ENCODE measurements around the gene HOXD13.

HOXD13 gene

DNA sequence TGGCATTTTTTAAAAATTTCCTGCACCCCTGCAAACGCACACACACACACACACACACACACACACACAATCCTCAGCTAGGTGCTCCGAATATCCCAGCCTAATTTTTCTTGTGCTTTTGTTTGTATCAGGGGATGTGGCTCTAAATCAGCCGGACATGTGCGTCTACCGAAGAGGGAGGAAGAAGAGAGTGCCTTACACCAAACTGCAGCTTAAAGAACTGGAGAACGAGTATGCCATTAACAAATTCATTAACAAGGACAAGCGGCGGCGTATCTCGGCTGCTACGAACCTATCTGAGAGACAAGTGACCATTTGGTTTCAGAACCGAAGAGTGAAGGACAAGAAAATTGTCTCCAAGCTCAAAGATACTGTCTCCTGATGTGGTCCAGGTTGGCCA lies 1.8 kb downstream of the HOXD13 start:
- H2AFZ ChIP-seq (ENCODE audit: low read depth, low read length, severe bottlenecking): no peak overlapping the region
- no peak overlapping the region for H3K4me3 ChIP-seq (ENCODE audit: insufficient read depth, low read length, poor library complexity, severe bottlenecking)
- H3K36me3 ChIP-seq (ENCODE audit: low read length): no peaks in the 10 kb centered on the region
- no peak overlapping the region for H3K27ac ChIP-seq (ENCODE audit: low read depth, low read length)
- H3K27me3 ChIP-seq (ENCODE audit: low read length): no peaks in the 10 kb centered on the region
- no peaks in the 10 kb centered on the region for H3K9me3 ChIP-seq (ENCODE audit: insufficient read depth, low read length)
- H3K9ac ChIP-seq (ENCODE audit: low read length): no peak overlapping the region
- H3K79me2 ChIP-seq (ENCODE audit: insufficient read depth, low read length): no peaks in the 10 kb centered on the region
- no peaks in the 10 kb centered on the region for H3K9me2 ChIP-seq (replicated peaks; ENCODE audit: insufficient read depth, low read length)
- H3K4me2 ChIP-seq (ENCODE audit: low read depth, low read length, poor library complexity, severe bottlenecking): no peak overlapping the region
- no peaks in the 10 kb centered on the region for H4K20me1 ChIP-seq (ENCODE audit: low read depth, low read length)
- no peaks in the 10 kb centered on the region for H3F3A ChIP-seq (ENCODE audit: insufficient read depth)
- TF ChIP-seq CTCF (IDR thresholded peaks at IDR 0.05; ENCODE audit: insufficient read depth, low read length, poor library complexity, severe bottlenecking) (no peak), EZH2phosphoT487 (conservative IDR thresholded peaks at IDR 0.05; ENCODE audit: low read length) (no peak)

GRCh38 chr2:176095421-176095820 lies 2.9 kb downstream of the HOXD13 start:
- Histone ChIP-seq H3K9me3 (ENCODE audit: insufficient read depth, low read length) (no peaks in the 10 kb centered on the region), H3K27me3 (ENCODE audit: low read length) (no peaks in the 10 kb centered on the region), H3K9ac (ENCODE audit: low read length) (no peak overlapping the region), H3F3A (ENCODE audit: insufficient read depth) (no peaks in the 10 kb centered on the region), H4K20me1 (ENCODE audit: low read depth, low read length) (no peaks in the 10 kb centered on the region), H3K9me2 (replicated peaks; ENCODE audit: insufficient read depth, low read length) (no peaks in the 10 kb centered on the region), H3K36me3 (ENCODE audit: low read length) (no peaks in the 10 kb centered on the region), H3K27ac (ENCODE audit: low read depth, low read length) (no peak overlapping the region), H3K79me2 (ENCODE audit: insufficient read depth, low read length) (no peaks in the 10 kb centered on the region), H2AFZ (ENCODE audit: low read depth, low read length, severe bottlenecking) (no peak overlapping the region), H3K4me3 (ENCODE audit: insufficient read depth, low read length, poor library complexity, severe bottlenecking) (no peak overlapping the region), H3K4me2 (ENCODE audit: low read depth, low read length, poor library complexity, severe bottlenecking) (no peak overlapping the region)
- TF ChIP-seq EZH2phosphoT487 (conservative IDR thresholded peaks at IDR 0.05; ENCODE audit: low read length): no peak
- no peak for TF ChIP-seq CTCF (IDR thresholded peaks at IDR 0.05; ENCODE audit: insufficient read depth, low read length, poor library complexity, severe bottlenecking)

DNA sequence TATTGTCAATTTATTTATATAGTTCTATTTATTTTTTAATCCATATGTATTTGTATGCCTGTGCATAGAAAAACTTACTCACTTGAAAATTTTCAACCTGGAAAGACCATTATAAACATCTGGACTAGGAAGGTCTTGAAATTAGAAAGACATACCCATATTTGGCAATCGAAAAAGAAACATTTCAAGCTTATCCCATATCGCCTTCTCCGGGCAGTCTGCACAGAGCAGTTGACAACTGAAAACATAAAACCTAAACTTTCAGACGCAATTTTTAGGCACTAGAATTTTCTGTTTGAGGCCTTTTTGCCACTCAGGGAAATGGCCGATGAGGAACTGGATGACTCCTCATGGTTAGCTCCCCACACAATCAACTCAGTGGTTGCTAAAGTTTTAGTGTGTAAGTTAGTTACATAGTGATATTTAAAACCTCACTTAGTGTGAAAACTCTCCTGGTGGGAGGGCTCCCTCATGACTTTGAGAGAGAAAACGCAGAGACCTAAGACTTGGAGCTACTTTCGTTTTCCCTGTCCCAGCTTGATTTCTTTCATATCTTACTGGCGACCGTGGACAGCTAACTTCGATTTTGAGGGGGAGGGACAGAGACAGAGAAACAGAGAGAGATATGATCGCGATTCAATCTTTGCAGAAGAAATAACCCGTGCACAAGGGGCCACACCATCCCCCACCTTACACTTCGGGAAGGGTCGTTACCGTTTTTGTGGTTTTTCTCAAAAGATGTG lies 3.9 kb downstream of the HOXD13 start:
- H3K9me2 ChIP-seq (replicated peaks; ENCODE audit: insufficient read depth, low read length): no peaks in the 10 kb centered on the region
- no peaks in the 10 kb centered on the region for H3F3A ChIP-seq (ENCODE audit: insufficient read depth)
- no peaks in the 10 kb centered on the region for H3K79me2 ChIP-seq (ENCODE audit: insufficient read depth, low read length)
- H3K36me3 ChIP-seq (ENCODE audit: low read length): no peaks in the 10 kb centered on the region
- no peaks in the 10 kb centered on the region for H3K27me3 ChIP-seq (ENCODE audit: low read length)
- TF ChIP-seq CTCF (IDR thresholded peaks at IDR 0.05; ENCODE audit: insufficient read depth, low read length, poor library complexity, severe bottlenecking) (no peak), EZH2phosphoT487 (conservative IDR thresholded peaks at IDR 0.05; ENCODE audit: low read length) (no peak)
- H3K9ac ChIP-seq (ENCODE audit: low read length): peak overlapping the region; percentile 47; the same call in 1 of the 2 replicates
- H2AFZ ChIP-seq (ENCODE audit: low read depth, low read length, severe bottlenecking): peak overlapping the region; percentile 96
- H4K20me1 ChIP-seq (ENCODE audit: low read depth, low read length): no peaks in the 10 kb centered on the region
- no peak overlapping the region for H3K27ac ChIP-seq (ENCODE audit: low read depth, low read length)
- no peaks in the 10 kb centered on the region for H3K9me3 ChIP-seq (ENCODE audit: insufficient read depth, low read length)
- peak overlapping the region; percentile 42 for H3K4me3 ChIP-seq (ENCODE audit: insufficient read depth, low read length, poor library complexity, severe bottlenecking)
- peak overlapping the region; percentile 67 for H3K4me2 ChIP-seq (ENCODE audit: low read depth, low read length, poor library complexity, severe bottlenecking)
